GM18858 (cell line): ENCODE results near the gene NDUFB8.
A peak's percentile ranks its signal among the peaks of the same experiment; 100 is the strongest.
"Not testable (repeated sequence)": the region's sequence is repeated elsewhere in the genome, so short reads cannot be mapped to it uniquely, and the experiment has no call there.

Experiments
- ATAC-seq: cut with Tn5 transposase; IDR thresholded peaks from one replicate; pipeline ENCODE4 v1.9.1; 2021; ENCODE audit not compliant: unreplicated experiment

NDUFB8 gene

DNA sequence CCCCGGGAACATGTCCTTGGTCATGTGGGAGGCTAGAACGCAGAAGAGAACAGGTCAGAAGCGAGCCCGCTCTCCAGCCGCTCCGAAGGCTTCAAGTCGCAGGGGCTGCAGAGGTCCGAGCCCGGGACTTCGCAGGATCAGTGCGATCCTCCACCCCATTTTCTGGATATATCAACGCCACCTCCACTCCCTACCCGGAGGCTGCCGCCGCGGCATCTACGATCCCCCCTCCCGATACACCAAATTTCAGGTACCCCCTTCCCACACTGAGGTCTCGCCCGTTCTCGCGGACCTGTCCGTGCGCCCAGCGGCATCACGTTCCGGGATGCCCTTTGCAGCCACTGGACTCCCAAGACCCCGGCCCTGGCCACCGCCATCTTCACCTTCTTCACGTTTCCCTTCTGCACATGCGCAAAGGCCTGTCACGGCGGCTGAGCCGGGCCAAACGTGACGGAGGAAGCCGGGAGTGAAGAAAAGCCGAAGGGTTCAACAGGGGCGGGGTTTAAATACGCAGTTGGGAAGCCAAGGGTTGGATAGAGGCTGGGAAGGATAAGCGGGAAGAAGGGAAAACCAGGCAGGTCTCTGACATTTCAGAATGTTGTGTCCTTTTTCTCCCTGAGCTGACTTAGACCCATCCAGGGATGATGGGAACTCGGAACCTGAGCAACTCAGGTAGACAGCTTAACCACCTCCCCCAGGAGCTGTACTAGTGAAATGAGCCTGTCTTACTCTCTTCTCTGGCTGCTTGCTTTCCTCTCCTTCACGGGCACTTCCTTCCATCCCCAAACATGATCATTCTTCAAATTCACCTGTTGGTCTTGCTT, at the start of gene NDUFB8:
NDUFB8 (minus strand) TSS at position 397 of the 824 bp plus-strand sequence; CDS start at position 377, 20 bp downstream.
- no peak for ATAC-seq

DNA sequence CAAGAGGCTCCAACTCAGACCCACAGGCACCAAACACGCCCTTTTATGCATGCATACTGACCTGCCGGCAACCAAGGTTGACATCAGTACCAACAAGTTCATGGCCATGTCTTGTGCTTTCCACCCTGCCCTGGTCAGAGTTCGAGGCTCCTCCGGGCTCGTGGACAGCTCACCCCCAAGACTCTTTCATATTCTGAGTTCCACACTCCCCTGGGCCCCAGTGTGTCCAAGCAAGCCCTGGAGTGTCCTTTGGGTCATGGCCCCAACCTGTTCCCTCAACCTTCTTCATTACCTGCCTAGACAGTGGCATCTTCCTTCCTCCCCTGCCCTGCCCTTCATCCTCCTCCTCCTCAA, 46.6 kb upstream of the NDUFB8 start:
- ATAC-seq: no peak

GRCh38 chr10:100575585-100576281, 46.1 kb upstream of the NDUFB8 start:
- no peak for ATAC-seq

- not testable (repeated sequence) for ATAC-seq
Measured at GRCh38 chr10:100575146-100575545, 45.5 kb upstream of the NDUFB8 start.

GRCh38 chr10:100571084-100571856, 41.6 kb upstream of the NDUFB8 start:
- no peak for ATAC-seq

DNA sequence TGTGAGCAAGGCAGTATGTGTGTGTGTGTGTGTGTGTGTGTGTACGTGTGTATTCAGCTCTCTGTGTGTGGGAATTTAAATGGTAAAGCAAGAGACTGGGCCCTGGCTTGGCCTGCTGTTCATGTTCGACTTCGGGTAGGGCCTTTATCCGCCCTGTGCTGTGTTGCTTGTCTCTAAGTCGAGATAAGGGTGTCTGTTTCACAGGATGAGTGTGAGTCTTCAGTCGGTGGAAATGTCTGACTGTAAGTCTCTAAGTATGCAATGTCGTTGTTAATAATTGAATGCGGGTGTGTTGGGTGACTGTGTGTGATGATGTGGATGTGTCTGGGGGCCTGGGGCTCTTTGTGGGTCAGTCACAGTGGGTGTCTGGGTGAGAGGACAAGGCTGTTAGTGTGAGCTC, 40.8 kb upstream of the NDUFB8 start:
- no peak for ATAC-seq

DNA sequence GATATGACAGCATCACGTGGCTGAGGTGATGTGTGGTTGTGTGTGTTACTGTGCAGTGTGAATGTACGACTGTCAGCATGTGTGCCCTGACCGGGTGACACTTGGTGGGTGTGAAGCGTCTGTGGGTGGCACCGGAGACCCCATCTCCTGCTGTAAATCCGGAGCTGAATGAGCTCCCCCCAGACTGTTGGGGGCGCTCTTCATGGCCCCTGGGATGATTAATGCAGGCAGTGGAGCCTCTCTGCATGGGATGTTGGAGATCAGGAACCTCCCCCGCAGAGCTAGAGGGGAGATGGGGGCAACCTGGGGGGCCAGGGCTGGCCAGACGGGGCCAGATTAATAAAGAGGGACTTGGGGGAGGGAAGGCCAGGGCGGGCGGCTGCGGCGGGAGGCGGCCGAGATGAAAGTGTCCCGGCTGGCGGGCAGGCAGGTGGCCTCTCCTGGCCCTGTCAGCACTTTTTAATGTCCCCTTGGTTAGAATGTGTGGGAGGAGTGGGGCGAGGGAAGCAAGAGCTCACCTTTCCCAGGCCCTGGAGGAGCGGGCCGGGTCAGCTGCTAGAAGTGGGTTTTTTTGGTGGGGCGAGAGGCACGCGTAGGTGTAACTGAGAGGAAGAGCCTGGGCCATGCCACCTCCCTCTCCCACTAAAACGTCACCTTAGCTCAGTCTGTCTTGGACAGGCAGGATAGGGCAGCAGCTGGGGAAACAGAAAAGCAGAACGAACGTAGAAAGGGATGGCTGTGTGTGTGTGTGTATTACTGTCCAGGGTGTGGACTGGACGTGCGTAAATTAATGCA, 40.2 kb upstream of the NDUFB8 start:
- ATAC-seq: no peak

DNA sequence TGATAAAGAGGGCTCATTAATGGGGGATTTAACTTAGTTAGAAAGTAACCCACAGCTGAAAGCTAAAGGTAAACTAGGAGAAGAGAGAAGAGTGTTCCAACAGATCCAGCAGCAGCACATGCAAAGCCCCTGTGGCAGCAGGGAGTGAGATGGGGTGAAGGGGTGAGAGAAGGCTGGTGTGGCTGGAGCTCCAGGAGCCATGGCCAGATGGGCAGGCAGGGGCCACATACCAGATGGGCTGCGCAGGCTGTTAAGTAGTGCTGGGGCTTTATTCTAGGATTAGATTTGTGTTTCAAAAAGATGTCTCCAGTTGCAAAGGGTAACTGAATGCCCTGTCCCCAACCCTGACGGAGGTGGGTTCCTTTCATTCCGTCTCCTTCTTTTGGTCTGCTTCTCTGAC, 39.2 kb upstream of the NDUFB8 start:
- ATAC-seq: no peak

GRCh38 chr10:100567826-100568225, 38.2 kb upstream of the NDUFB8 start:
- ATAC-seq: no peak

DNA sequence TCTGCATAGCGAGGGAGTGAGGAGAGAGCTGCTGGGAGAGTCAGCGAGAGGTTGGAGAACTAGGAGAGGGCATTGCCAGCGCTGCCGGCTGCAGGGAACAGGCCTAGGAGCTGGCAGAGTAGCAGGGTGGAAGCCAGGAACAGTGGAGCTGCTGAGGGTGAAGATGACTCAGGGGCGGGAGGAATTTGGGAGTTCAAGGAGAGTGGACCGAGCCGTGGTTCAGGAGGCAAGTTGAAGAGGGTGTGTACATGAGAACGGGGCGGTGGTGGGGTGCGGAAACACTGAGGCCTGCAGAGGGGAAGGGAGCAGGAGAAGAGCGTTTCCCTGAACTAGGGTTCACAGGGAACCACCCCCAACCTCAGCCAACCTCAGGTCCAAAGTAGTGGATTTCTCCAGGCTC, 37.6 kb upstream of the NDUFB8 start:
- no peak for ATAC-seq

DNA sequence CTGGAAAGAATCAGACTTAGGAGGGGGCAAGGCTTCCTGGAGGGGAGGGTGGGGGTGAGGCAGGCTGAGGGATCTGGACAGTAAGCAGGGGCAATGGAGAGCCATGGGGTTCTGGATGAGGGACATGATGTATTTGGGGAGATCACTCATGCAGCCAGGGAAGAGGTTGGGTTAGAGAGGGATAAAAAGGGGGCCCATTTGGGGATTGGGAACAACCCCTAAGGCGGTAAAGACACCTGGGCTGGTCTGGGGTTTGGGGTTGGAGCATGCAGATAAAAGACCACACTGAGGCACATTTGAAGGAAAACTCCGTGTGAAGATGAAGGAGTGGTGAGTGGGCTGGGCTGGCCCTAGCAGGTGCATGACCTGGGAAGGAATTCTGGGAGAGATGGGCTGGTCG, 36.9 kb upstream of the NDUFB8 start:
- ATAC-seq: no peak

DNA sequence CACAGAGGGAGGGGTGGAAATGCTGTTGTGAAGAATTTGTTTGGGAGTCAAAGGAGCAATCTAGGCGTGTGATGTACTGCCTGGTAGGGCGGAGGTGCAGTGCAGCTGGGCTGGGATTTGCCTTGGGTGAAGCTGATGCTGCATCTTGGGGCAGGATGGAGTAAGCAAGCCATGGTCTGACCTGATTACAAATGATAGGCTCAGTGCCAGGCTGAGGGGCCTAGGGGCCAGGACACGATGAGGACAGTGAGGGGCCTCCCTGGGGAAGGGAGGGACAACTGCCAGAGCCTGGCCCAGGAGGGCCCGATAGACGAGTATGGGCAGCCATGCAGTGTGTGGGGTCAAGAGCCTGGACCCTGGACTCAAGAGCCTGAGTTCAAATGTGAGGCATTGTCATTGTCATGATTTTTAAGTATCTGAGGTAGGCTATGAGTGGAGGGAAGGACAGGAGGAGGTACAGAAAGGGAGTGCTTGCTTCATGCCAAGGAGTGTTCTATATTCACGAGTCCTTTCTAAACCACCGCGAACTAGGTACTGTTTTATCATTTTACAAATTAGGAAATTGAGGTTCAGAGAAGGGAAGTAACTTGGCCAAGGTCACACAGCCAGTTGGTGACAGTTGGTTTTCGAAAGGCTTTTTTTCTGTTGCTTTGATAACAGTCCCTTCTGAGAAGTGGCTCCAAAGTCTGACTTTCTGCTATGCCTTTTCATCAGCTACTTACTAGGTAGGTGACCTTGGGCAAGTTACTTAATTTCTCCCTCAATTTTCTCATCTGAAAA, 35.7 kb upstream of the NDUFB8 start:
- ATAC-seq: no peak

DNA sequence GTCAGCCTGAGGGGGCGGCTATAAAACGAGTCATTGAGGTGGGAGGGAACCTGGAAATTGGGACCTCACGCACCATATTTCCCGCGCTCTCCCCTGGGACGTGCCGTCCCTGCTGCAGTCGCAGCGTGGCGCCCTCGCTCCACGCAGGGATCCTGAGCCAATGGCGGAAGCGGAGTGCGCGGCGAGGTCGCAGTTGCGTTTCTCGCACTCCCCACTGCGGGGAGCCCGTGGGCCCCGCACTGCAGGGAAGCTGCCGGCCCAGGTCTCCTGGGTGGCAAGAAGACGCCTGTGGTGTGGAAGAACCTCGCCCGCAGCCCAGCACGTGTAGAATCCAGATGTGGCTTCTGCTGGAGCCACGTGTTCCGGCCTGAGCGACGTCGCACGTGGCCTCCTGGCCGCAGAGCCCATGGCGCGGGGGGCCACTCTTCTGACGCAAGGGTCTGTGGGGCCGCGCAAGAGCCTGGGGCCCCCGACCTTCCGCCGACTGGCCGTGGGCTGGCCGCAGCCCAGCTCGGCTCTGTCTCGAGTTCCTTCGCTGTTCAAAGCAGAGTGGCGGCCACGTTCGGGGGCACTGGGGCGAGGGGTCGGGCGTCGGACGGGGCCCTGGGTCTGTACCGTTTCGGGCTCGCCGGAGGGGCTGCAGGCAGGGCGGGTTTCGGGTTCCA, 32.5 kb upstream of the NDUFB8 start:
- ATAC-seq: peak; percentile 44

GRCh38 chr10:100561005-100561404, 31.3 kb upstream of the NDUFB8 start:
- no peak for ATAC-seq

DNA sequence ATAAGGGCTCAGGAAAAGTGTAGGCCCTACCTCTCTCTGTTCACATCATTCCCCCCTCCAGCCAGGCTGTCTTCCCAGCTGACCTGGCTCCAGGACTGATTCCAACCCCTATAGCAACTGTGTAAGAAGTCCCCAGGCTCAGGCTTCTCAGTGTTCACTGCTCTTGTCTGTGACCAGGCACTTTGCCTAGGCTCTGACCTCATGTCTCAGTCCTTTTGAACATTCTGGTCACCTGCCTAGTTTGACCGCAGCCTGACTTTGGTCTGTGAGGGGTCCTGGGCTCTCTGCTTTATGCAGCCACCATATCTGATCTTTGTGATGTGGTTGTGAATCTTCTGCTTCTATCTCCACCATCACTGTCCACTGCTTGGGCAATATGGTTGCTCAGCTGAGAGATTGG, 30.6 kb upstream of the NDUFB8 start:
- no peak for ATAC-seq

- no peak for ATAC-seq
Measured at GRCh38 chr10:100554902-100555301, 25.2 kb upstream of the NDUFB8 start.

GRCh38 chr10:100553929-100554328, 24.3 kb upstream of the NDUFB8 start:
- no peak for ATAC-seq

DNA sequence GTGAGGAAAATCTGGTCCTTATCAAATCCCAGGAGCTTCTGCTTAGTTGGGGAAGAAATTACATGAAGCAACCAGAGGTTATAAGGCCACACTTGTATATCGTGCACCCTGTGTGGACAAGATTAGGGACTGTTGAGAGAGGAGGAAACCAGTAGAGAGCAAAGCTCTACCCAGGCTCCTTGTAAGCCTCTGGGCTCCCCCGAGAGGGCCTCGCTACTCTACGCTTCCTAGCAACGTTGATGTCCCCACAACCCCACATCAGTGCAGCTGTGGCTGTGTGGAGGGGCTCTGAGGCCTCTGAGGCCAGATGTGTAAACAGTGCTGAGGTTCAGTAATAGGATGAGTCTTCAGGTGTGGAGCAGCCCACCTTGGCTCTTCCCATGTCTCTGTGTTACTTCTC, 22.1 kb upstream of the NDUFB8 start:
- no peak for ATAC-seq

DNA sequence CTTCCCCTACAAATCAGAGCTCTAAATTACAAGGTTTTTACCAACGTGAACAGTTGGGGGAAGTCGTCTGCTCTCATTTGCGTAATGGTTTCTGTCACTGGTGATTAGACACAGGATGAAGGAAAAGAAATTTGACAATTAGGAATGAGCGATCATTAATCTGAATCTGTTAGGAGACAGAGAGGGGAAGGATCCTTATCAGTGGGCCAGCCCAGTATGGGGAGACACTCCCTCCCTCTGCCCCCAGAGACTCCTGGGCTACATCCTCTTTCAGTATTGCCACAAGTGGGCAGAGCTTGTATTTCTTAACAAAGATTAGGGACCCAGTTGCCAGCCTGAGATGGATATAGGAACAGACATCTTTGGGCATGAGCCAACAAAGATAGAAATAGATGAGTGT, 21.5 kb upstream of the NDUFB8 start:
- ATAC-seq: no peak

GRCh38 chr10:100544950-100545349, 15.3 kb upstream of the NDUFB8 start:
- ATAC-seq: no peak
